Effector memory CD4-positive, alpha-beta T cell (primary cell): ENCODE measurements around the gene KCTD13.

Experiments used
- DNase-seq, 3 donors: peaks; one replicate each; pipeline ENCODE4 v3.0.0-alpha.2; 2020
- H3K27ac ChIP-seq: 2 replicates; pipeline ENCODE4 v1.7.0; 2013; ENCODE audit warnings: mild to moderate bottlenecking, low read length, moderate library complexity; ENCODE audit not compliant: insufficient read depth, poor library complexity, severe bottlenecking
- H3K27me3 ChIP-seq: replicated peaks from 2 replicates; pipeline ENCODE4 v1.7.0; 2013; ENCODE audit warnings: mild to moderate bottlenecking, low read length; ENCODE audit not compliant: insufficient read depth, control insufficient read depth, poor library complexity, severe bottlenecking
- H3K36me3 ChIP-seq: 2 replicates; pipeline ENCODE4 v1.7.0; 2013; ENCODE audit warnings: mild to moderate bottlenecking, low read length, moderate library complexity; ENCODE audit not compliant: control insufficient read depth, insufficient read depth
- H3K4me1 ChIP-seq: 2 replicates; pipeline ENCODE4 v1.7.0; 2013; ENCODE audit warnings: low read length, mild to moderate bottlenecking; ENCODE audit not compliant: control insufficient read depth, insufficient read depth, poor library complexity, severe bottlenecking
- H3K4me3 ChIP-seq: 2 replicates; pipeline ENCODE4 v1.7.0; 2013; ENCODE audit warnings: low read length, low read depth, mild to moderate bottlenecking; ENCODE audit not compliant: insufficient read depth, poor library complexity, severe bottlenecking
- H3K9me3 ChIP-seq: 2 replicates; pipeline ENCODE4 v1.7.0; 2013; ENCODE audit warnings: mild to moderate bottlenecking, low read length, moderate library complexity; ENCODE audit not compliant: control insufficient read depth

The KCTD13 gene

GRCh38 chr16:29899516-29900101, 26.4 kb downstream of the KCTD13 start, which contains the start of gene SEZ6L2:
TSS of gene SEZ6L2 (minus strand) at chr16:29899550. CDS start at chr16:29899019, 531 bp downstream.
- H3K4me3 ChIP-seq: peak within 1 kb of the TSS; percentile 53
- peaks cover 15% of the 10 kb centered on the region for H3K4me1 ChIP-seq
- no peak within 1 kb of the TSS for H3K27ac ChIP-seq
- H3K27me3 ChIP-seq: peaks cover 26% of the 10 kb centered on the region
- no peaks in the 10 kb centered on the region for H3K36me3 ChIP-seq
- H3K9me3 ChIP-seq: no peaks in the 10 kb centered on the region
- DNase-seq: no peak

- H3K27ac ChIP-seq: no peak overlapping the region
- H3K36me3 ChIP-seq: no peaks in the 10 kb centered on the region
- H3K27me3 ChIP-seq: peaks cover 26% of the 10 kb centered on the region
- no peak for DNase-seq
- H3K4me3 ChIP-seq: no peak overlapping the region
- H3K9me3 ChIP-seq: no peaks in the 10 kb centered on the region
- peaks cover 15% of the 10 kb centered on the region for H3K4me1 ChIP-seq
These were observed 27.1 kb downstream of the KCTD13 start for GRCh38 chr16:29898804-29899515.

- no peaks in the 10 kb centered on the region for H3K9me3 ChIP-seq
- H3K4me1 ChIP-seq: peaks cover 15% of the 10 kb centered on the region
- H3K27ac ChIP-seq: no peak overlapping the region
- peaks cover 26% of the 10 kb centered on the region for H3K27me3 ChIP-seq
- DNase-seq: no peak
- H3K36me3 ChIP-seq: no peaks in the 10 kb centered on the region
- no peak overlapping the region for H3K4me3 ChIP-seq
These were observed 27.8 kb downstream of the KCTD13 start for GRCh38 chr16:29898135-29898803.

- Histone ChIP-seq H3K9me3 (no peaks in the 10 kb centered on the region), H3K27me3 (peaks cover 26% of the 10 kb centered on the region), H3K36me3 (no peaks in the 10 kb centered on the region), H3K4me1 (peaks cover 15% of the 10 kb centered on the region), H3K4me3 (no peak overlapping the region), H3K27ac (no peak overlapping the region)
- no peak for DNase-seq
These were observed 28.7 kb downstream of the KCTD13 start for GRCh38 chr16:29897333-29897732.

- no peak for DNase-seq
- peaks cover 15% of the 10 kb centered on the region for H3K4me1 ChIP-seq
- no peaks in the 10 kb centered on the region for H3K36me3 ChIP-seq
- no peaks in the 10 kb centered on the region for H3K9me3 ChIP-seq
- no peak overlapping the region for H3K27ac ChIP-seq
- peaks cover 26% of the 10 kb centered on the region for H3K27me3 ChIP-seq
- no peak overlapping the region for H3K4me3 ChIP-seq
These were observed 29.2 kb downstream of the KCTD13 start for GRCh38 chr16:29896841-29897240.

GRCh38 chr16:29894352-29894751, 31.7 kb downstream of the KCTD13 start:
- no peaks in the 10 kb centered on the region for H3K36me3 ChIP-seq

GRCh38 chr16:29893553-29893952, 32.5 kb downstream of the KCTD13 start:
- Histone ChIP-seq H3K4me1 (no peaks in the 10 kb centered on the region), H3K9me3 (no peaks in the 10 kb centered on the region), H3K36me3 (no peaks in the 10 kb centered on the region), H3K4me3 (no peak overlapping the region), H3K27me3 (peaks cover 17% of the 10 kb centered on the region), H3K27ac (no peak overlapping the region)
- DNase-seq: no peak

More at GRCh38 chr16:29894352-29894751, 31.7 kb downstream of the KCTD13 start:
- Histone ChIP-seq H3K9me3 (no peaks in the 10 kb centered on the region), H3K4me1 (peaks cover 5% of the 10 kb centered on the region), H3K27me3 (peaks cover 25% of the 10 kb centered on the region), H3K4me3 (no peak overlapping the region), H3K27ac (no peak overlapping the region)
- DNase-seq: no peak

GRCh38 chr16:29892458-29892813, 33.6 kb downstream of the KCTD13 start:
- Histone ChIP-seq H3K4me3 (no peak overlapping the region), H3K9me3 (no peaks in the 10 kb centered on the region), H3K27ac (no peak overlapping the region), H3K27me3 (peaks cover 7% of the 10 kb centered on the region), H3K4me1 (no peaks in the 10 kb centered on the region), H3K36me3 (no peaks in the 10 kb centered on the region)
- no peak for DNase-seq

GRCh38 chr16:29891525-29892457, 34.2 kb downstream of the KCTD13 start:
- H3K27ac ChIP-seq: no peak overlapping the region
- no peaks in the 10 kb centered on the region for H3K4me1 ChIP-seq
- H3K4me3 ChIP-seq: no peak overlapping the region
- no peaks in the 10 kb centered on the region for H3K9me3 ChIP-seq
- DNase-seq: no peak
- H3K36me3 ChIP-seq: no peaks in the 10 kb centered on the region
- peaks cover 2% of the 10 kb centered on the region for H3K27me3 ChIP-seq
